Testis (tissue), 3 donors: Measurements from ENCODE around the gene ACER3. TPM values are rescaled to one million over a fixed set of nuclear protein-coding genes. Genes with fewer than 3 reads are reported as not detected.

ENCODE experiments used
- DNase-seq: peaks from one replicate; pipeline ENCODE4 v3.0.0-alpha.2; 2019
- H3K27ac ChIP-seq, 2 donors: fragments of 200-600 bp; sonication (generic); one replicate each; pipeline ENCODE4 v1.5.1; 2019
- H3K27me3 ChIP-seq: fragments of 200-600 bp; sonication (generic); one replicate; pipeline ENCODE4 v1.5.1; 2019
- H3K36me3 ChIP-seq: fragments of 200-600 bp; sonication (generic); one replicate; pipeline ENCODE4 v1.5.1; 2017; ENCODE audit warnings: low read depth; ENCODE audit errors: missing control alignments
- H3K4me1 ChIP-seq: fragments of 200-600 bp; sonication (generic); one replicate; pipeline ENCODE4 v1.5.1; 2019
- H3K4me3 ChIP-seq, 2 donors: fragments of 200-600 bp; sonication (generic); one replicate each; pipeline ENCODE4 v1.5.1; 2017 to 2019
- H3K9me3 ChIP-seq: fragments of 200-600 bp; sonication (generic); one replicate; pipeline ENCODE4 v1.5.1; 2017
- POLR2A ChIP-seq: fragments of 450-650 bp; IDR thresholded peaks from one replicate; pipeline ENCODE4 v1.6.1; 2017; ENCODE audit warnings: antibody characterized with exemption, mild to moderate bottlenecking, moderate library complexity
- WGBS, 2 donors: methylation state at CpG; one replicate each; pipeline ENCODE4 v1.1.5; 2018; 5-methylcytosine and 5-hydroxymethylcytosine counted together
- intact Hi-C: fragments of 100-400 bp; cut with DNase I; formaldehyde crosslinking; loops from one replicate; pipeline ENCODE4 v1.15.1; 2023; ENCODE audit warnings: low total_unique reads
- polyA plus RNA-seq: library from polyadenylated mRNA; stranded (reverse); fragments of 350-450 nt; fragmentation: Illumina TruSeq; extraction: RNeasy Lipid Tissue Mini Kit (QIAGEN cat#74804); gene quantifications from one replicate; pipeline ENCODE4 v1.2.3, GENCODE V29; 2014; ENCODE audit warnings: low read depth, low replicate concordance; ENCODE audit not compliant: insufficient read depth
- total RNA-seq, 2 donors: library from RNA; depleted of rRNA; stranded (reverse); fragments of >200 nt; gene quantifications; one replicate each; pipeline ENCODE4 v1.2.3, GENCODE V29; 2016
- TF ChIP-seq, protein P1 (sequence below), 3 experiments: fragments of 450-650 bp in 2 of 3; fragments of 200-600 bp in 1 of 3; sonication (generic) in 1 of 3; IDR thresholded peaks; one replicate each; pipeline ENCODE4 v1.5.1; 2016 to 2019; ENCODE audit warnings: antibody characterized with exemption in 3 of 3, mild to moderate bottlenecking in 2 of 3, moderate library complexity in 1 of 3

The ACER3 gene
- total and polyA plus RNA-seq, 3 donors from 2014 or later: 14.6 to 34.8 (median 23.7) TPM

DNA sequence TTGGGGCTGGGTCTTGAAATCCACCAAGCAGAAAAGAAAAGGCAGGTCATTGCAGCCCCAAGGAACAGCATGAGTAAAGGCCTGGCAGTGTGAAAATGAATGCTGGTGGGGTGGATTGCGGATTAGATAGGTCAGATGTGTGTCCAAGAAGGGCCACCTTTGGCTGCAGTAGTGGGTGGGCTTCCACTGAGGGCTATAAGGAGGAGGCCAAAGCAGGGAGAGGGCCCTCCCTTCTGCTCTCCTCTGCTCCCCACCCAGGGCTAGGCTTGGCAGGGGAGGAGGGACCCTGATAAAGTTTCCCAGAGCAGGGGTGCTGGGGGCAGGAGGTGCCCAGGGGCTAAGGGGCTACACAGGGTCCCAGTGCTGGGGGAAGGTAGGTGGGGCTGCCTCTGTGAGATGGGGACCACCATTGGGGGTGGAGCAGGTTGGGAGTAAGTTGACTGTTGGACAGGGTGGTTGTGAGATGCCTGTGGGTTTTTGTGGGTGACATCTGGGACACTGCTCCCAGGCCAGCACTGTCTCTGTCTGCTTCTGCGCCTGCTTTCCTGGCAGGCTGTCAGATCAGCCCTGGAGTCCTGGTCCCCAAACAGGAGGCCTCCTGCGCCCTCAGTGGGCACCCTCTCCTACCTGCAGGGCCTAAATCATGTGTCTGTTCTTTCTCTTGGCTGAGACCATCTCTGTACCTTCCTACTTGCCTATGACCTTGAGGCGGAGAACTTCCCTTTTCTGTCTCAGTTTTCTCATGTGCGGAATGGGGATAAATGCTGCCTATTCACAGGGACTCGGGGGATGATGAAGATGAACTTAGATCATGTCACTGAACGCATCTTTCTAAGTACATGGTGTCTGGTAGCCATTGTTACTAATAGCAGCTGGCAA, 208.0 kb downstream of the ACER3 start:
- Histone ChIP-seq H3K9me3 (no peaks in the 10 kb centered on the region), H3K4me1 (peaks cover 54% of the 10 kb centered on the region), H3K36me3 (no peaks in the 10 kb centered on the region), H3K27me3 (no peaks in the 10 kb centered on the region), H3K4me3 (no peak overlapping the region), H3K27ac (no peak overlapping the region)
- WGBS, 2 donors: 62 to 65% methylated on average over 7 of the region's 7 CpGs
- TF ChIP-seq, protein P1, sequence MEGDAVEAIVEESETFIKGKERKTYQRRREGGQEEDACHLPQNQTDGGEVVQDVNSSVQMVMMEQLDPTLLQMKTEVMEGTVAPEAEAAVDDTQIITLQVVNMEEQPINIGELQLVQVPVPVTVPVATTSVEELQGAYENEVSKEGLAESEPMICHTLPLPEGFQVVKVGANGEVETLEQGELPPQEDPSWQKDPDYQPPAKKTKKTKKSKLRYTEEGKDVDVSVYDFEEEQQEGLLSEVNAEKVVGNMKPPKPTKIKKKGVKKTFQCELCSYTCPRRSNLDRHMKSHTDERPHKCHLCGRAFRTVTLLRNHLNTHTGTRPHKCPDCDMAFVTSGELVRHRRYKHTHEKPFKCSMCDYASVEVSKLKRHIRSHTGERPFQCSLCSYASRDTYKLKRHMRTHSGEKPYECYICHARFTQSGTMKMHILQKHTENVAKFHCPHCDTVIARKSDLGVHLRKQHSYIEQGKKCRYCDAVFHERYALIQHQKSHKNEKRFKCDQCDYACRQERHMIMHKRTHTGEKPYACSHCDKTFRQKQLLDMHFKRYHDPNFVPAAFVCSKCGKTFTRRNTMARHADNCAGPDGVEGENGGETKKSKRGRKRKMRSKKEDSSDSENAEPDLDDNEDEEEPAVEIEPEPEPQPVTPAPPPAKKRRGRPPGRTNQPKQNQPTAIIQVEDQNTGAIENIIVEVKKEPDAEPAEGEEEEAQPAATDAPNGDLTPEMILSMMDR (IDR thresholded peaks at IDR 0.05): no peak
- TF ChIP-seq POLR2A: no peak
- no peak for DNase-seq
- intact Hi-C loops: no loop called here

DNA sequence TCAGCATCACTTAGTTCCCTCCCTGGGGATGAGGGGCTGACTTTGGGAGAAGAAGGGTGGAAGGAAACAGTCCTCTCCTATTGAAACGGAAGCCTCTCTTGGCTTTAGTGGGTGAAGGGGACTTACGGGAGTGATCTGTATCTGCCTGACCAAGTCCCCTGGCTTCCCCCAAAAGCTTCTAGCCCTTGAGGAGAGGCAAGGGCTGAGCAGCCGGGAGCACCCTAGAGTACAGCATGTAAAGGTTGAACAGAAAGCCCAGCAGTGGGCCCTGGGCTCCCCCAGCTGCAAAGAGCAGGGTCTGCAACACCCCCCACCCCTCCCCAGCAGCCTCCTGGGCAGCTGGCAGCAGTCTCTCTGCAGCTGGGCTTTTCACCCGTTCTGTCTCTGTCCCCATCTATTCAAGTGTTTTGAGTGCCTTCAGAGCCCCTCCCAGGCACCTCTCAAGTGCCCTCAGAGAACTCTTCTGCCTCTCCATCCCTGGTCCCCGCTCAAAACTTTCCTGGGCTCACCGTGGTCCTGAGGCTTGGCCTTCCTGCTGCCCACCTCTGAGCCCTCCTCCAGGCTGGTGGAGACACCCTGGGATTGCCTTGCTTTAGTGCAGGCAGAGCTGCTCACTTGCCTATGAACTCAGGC, 208.7 kb downstream of the ACER3 start:
- Histone ChIP-seq H3K27ac (no peak overlapping the region), H3K4me1 (peaks cover 62% of the 10 kb centered on the region), H3K36me3 (no peaks in the 10 kb centered on the region), H3K4me3 (no peak overlapping the region), H3K9me3 (no peaks in the 10 kb centered on the region), H3K27me3 (no peaks in the 10 kb centered on the region)
- no peak for TF ChIP-seq POLR2A
- TF ChIP-seq, protein P1 (IDR thresholded peaks at IDR 0.05): no peak
- DNase-seq: no peak
- intact Hi-C loops: no loop called here
- WGBS, 2 donors: 71 to 77% methylated on average over 6 of the region's 6 CpGs

GRCh38 chr11:77069969-77070582, 209.4 kb downstream of the ACER3 start:
- Histone ChIP-seq H3K36me3 (no peaks in the 10 kb centered on the region), H3K4me1 (peaks cover 67% of the 10 kb centered on the region), H3K4me3 (no peak overlapping the region), H3K27ac (no peak overlapping the region), H3K9me3 (no peaks in the 10 kb centered on the region), H3K27me3 (no peaks in the 10 kb centered on the region)
- 89 to 94% methylated on average over 5 to 8 of the region's 8 CpGs for WGBS, 2 donors
- intact Hi-C loops: no loop called here
- TF ChIP-seq, protein P1 (IDR thresholded peaks at IDR 0.05): no peak
- no peak for TF ChIP-seq POLR2A
- DNase-seq: no peak

DNA sequence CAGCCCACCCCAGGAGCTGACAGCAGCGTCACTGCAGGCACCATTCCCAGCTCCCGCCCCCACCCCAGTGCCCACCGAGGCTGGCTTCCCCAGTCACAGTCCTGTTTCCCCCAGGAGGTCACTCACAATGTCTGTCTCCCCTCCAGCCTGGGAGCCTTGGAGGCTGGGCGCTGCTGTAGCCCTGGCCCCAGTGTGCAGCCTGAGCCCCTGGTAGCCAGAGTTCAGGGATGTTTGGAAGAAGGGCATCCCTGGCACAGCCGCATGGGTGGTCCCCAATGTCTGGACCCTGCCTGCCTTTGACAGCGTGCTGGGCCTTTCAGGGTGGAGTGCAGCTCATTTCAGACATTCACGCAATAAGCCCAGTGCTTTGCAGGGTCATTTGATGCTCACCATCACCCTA, 210.4 kb downstream of the ACER3 start:
- H3K27ac ChIP-seq: no peak overlapping the region
- TF ChIP-seq POLR2A: no peak
- TF ChIP-seq, protein P1 (IDR thresholded peaks at IDR 0.05): no peak
- intact Hi-C loops: no loop called here

More for the DNA sequence above, 210.4 kb downstream of the ACER3 start:
- no peaks in the 10 kb centered on the region for H3K27me3 ChIP-seq
- H3K4me1 ChIP-seq: peaks cover 61% of the 10 kb centered on the region
- H3K36me3 ChIP-seq: no peaks in the 10 kb centered on the region
- H3K4me3 ChIP-seq: no peak overlapping the region
- DNase-seq: no peak
- WGBS, 2 donors: 82 to 88% methylated on average over 5 to 7 of the region's 7 CpGs
- H3K9me3 ChIP-seq: no peaks in the 10 kb centered on the region
